Measurements from ENCODE around the gene STMN3. TPM values are rescaled to one million over a fixed set of nuclear protein-coding genes. Genes with fewer than 3 reads are reported as not detected.

The STMN3 gene
- total and polyA plus RNA-seq, 5 donors from 2014 or later: 11.7 to 64.6 (median 13.2) TPM

- Histone ChIP-seq H3K4me1 (ENCODE audit: control insufficient read depth, insufficient read depth, low read length, poor library complexity, severe bottlenecking) (peaks cover 17% of the 10 kb centered on the region), H3K27ac (ENCODE audit: insufficient read depth, low read length, poor library complexity, severe bottlenecking) (no peak overlapping the region), H3K27me3 (ENCODE audit: control insufficient read depth, insufficient read depth, low read length) (no peaks in the 10 kb centered on the region), H3K36me3 (ENCODE audit: control insufficient read depth, insufficient read depth, low read length) (peaks cover 2% of the 10 kb centered on the region), H3K9me3 (ENCODE audit: control insufficient read depth in 2 of 2, low read length in 2 of 2) (no peaks in the 10 kb centered on the region), H3K4me3 (ENCODE audit: low read depth, low read length) (no peak overlapping the region)
- H3K27ac Mint-ChIP-seq: peak overlapping the region in 2 of 3 donors; percentile 59 to 63
- H3K9me3 Mint-ChIP-seq: peaks cover 0 to 2% (median 0%) of the 10 kb centered on the region in 7 donors
- H3K4me1 Mint-ChIP-seq: peaks cover 0 to 14% (median 0%) of the 10 kb centered on the region in 4 donors
- no peak for DNase-seq
- ATAC-seq (ENCODE audit: low read depth in 2 of 2): peak in 1 of 2 donors; percentile 22
- no peaks in the 10 kb centered on the region for H3K36me3 Mint-ChIP-seq
- no peak overlapping the region for H3K4me3 Mint-ChIP-seq
- H3K27me3 Mint-ChIP-seq: no peaks in the 10 kb centered on the region
Measured at GRCh38 chr20:63698739-63699465, 45.7 kb upstream of the STMN3 start.

GRCh38 chr20:63697868-63698545 lies 44.8 kb upstream of the STMN3 start:
- ATAC-seq (ENCODE audit: low read depth in 2 of 2) (no peak), DNase-seq (no peak)
- H3K27ac Mint-ChIP-seq: no peak overlapping the region
- Histone ChIP-seq H3K4me3 (ENCODE audit: low read depth, low read length) (no peak overlapping the region), H3K9me3 (ENCODE audit: control insufficient read depth in 2 of 2, low read length in 2 of 2) (no peaks in the 10 kb centered on the region), H3K27ac (ENCODE audit: insufficient read depth, low read length, poor library complexity, severe bottlenecking) (no peak overlapping the region), H3K27me3 (ENCODE audit: control insufficient read depth, insufficient read depth, low read length) (no peaks in the 10 kb centered on the region), H3K36me3 (ENCODE audit: control insufficient read depth, insufficient read depth, low read length) (no peaks in the 10 kb centered on the region), H3K4me1 (ENCODE audit: control insufficient read depth, insufficient read depth, low read length, poor library complexity, severe bottlenecking) (peaks cover 17% of the 10 kb centered on the region)
- H3K9me3 Mint-ChIP-seq: peaks cover 0 to 5% (median 0%) of the 10 kb centered on the region in 7 donors
- H3K4me3 Mint-ChIP-seq: peak overlapping the region in 1 of 4 donors; percentile 24
- no peaks in the 10 kb centered on the region for H3K36me3 Mint-ChIP-seq
- no peaks in the 10 kb centered on the region for H3K27me3 Mint-ChIP-seq
- peaks cover 0 to 13% (median 0%) of the 10 kb centered on the region in 4 donors for H3K4me1 Mint-ChIP-seq

- H3K36me3 Mint-ChIP-seq: no peaks in the 10 kb centered on the region
- H3K9me3 Mint-ChIP-seq: peaks cover 0 to 5% (median 0%) of the 10 kb centered on the region in 7 donors
- H3K27ac Mint-ChIP-seq: peak overlapping the region in 1 of 3 donors; percentile 55
- no peaks in the 10 kb centered on the region for H3K27me3 Mint-ChIP-seq
- DNase-seq (no peak), ATAC-seq (ENCODE audit: low read depth in 2 of 2) (no peak)
- Histone ChIP-seq H3K27me3 (ENCODE audit: control insufficient read depth, insufficient read depth, low read length) (no peaks in the 10 kb centered on the region), H3K36me3 (ENCODE audit: control insufficient read depth, insufficient read depth, low read length) (no peaks in the 10 kb centered on the region), H3K9me3 (ENCODE audit: control insufficient read depth in 2 of 2, low read length in 2 of 2) (no peaks in the 10 kb centered on the region), H3K4me1 (ENCODE audit: control insufficient read depth, insufficient read depth, low read length, poor library complexity, severe bottlenecking) (peaks cover 17% of the 10 kb centered on the region), H3K4me3 (ENCODE audit: low read depth, low read length) (no peak overlapping the region), H3K27ac (ENCODE audit: insufficient read depth, low read length, poor library complexity, severe bottlenecking) (no peak overlapping the region)
- H3K4me3 Mint-ChIP-seq: peak overlapping the region in 1 of 4 donors; percentile 47
- H3K4me1 Mint-ChIP-seq: peaks cover 0 to 14% (median 0%) of the 10 kb centered on the region in 4 donors
Measured at GRCh38 chr20:63697357-63697867, 44.2 kb upstream of the STMN3 start.

- ATAC-seq (ENCODE audit: low read depth in 2 of 2) (peak; percentile 11 to 36), DNase-seq (peak in 2 of 3 donors; percentile 29 to 31)
- Histone ChIP-seq H3K4me3 (ENCODE audit: low read depth, low read length) (no peak within 1 kb of the TSS), H3K27me3 (ENCODE audit: control insufficient read depth, insufficient read depth, low read length) (no peaks in the 10 kb centered on the region), H3K36me3 (ENCODE audit: control insufficient read depth, insufficient read depth, low read length) (no peaks in the 10 kb centered on the region), H3K27ac (ENCODE audit: insufficient read depth, low read length, poor library complexity, severe bottlenecking) (no peak within 1 kb of the TSS), H3K9me3 (ENCODE audit: control insufficient read depth in 2 of 2, low read length in 2 of 2) (no peaks in the 10 kb centered on the region), H3K4me1 (ENCODE audit: control insufficient read depth, insufficient read depth, low read length, poor library complexity, severe bottlenecking) (peaks cover 17% of the 10 kb centered on the region)
- peak within 1 kb of the TSS in 2 of 3 donors; percentile 38 to 55 for H3K27ac Mint-ChIP-seq
- peak within 1 kb of the TSS in 2 of 4 donors; percentile 47 to 61 for H3K4me3 Mint-ChIP-seq
- peaks cover 0 to 15% (median 0%) of the 10 kb centered on the region in 4 donors for H3K4me1 Mint-ChIP-seq
- no peaks in the 10 kb centered on the region for H3K36me3 Mint-ChIP-seq
- H3K9me3 Mint-ChIP-seq: peaks cover 0 to 5% (median 0%) of the 10 kb centered on the region in 7 donors
- H3K27me3 Mint-ChIP-seq: no peaks in the 10 kb centered on the region
Measured at GRCh38 chr20:63696628-63697356, 43.6 kb upstream of the STMN3 start, which contains the start of gene TNFRSF6B. TSS of gene TNFRSF6B (plus strand) at chr20:63696652. CDS start at chr20:63696768, 116 bp downstream.

- Mint-ChIP-seq H3K4me3 (peak overlapping the region in 1 of 4 donors; percentile 61), H3K27ac (peak overlapping the region in 1 of 3 donors; percentile 55), H3K27me3 (no peaks in the 10 kb centered on the region), H3K4me1 (peaks cover 0 to 15% (median 0%) of the 10 kb centered on the region in 4 donors), H3K36me3 (no peaks in the 10 kb centered on the region), H3K9me3 (peaks cover 0 to 5% (median 0%) of the 10 kb centered on the region in 7 donors)
- no peaks in the 10 kb centered on the region for H3K36me3 ChIP-seq (ENCODE audit: control insufficient read depth, insufficient read depth, low read length)
- peak in 2 of 3 donors; percentile 12 to 37 for DNase-seq
- no peaks in the 10 kb centered on the region for H3K9me3 ChIP-seq (ENCODE audit: control insufficient read depth in 2 of 2, low read length in 2 of 2)
- H3K4me1 ChIP-seq (ENCODE audit: control insufficient read depth, insufficient read depth, low read length, poor library complexity, severe bottlenecking): peaks cover 17% of the 10 kb centered on the region
- H3K27ac ChIP-seq (ENCODE audit: insufficient read depth, low read length, poor library complexity, severe bottlenecking): no peak overlapping the region
- H3K27me3 ChIP-seq (ENCODE audit: control insufficient read depth, insufficient read depth, low read length): no peaks in the 10 kb centered on the region
- H3K4me3 ChIP-seq (ENCODE audit: low read depth, low read length): no peak overlapping the region
- ATAC-seq (ENCODE audit: low read depth in 2 of 2): peak; percentile 33 to 50
Measured at GRCh38 chr20:63696306-63696627, 43.0 kb upstream of the STMN3 start.

GRCh38 chr20:63695424-63696305 lies 42.4 kb upstream of the STMN3 start:
- Mint-ChIP-seq H3K27me3 (no peaks in the 10 kb centered on the region), H3K36me3 (no peaks in the 10 kb centered on the region), H3K9me3 (peaks cover 0 to 5% (median 0%) of the 10 kb centered on the region in 7 donors), H3K4me1 (peaks cover 0 to 15% (median 0%) of the 10 kb centered on the region in 4 donors), H3K27ac (peak overlapping the region in 1 of 3 donors; percentile 55), H3K4me3 (no peak overlapping the region)
- ATAC-seq (ENCODE audit: low read depth in 2 of 2) (no peak), DNase-seq (no peak)
- Histone ChIP-seq H3K36me3 (ENCODE audit: control insufficient read depth, insufficient read depth, low read length) (no peaks in the 10 kb centered on the region), H3K27ac (ENCODE audit: insufficient read depth, low read length, poor library complexity, severe bottlenecking) (no peak overlapping the region), H3K4me1 (ENCODE audit: control insufficient read depth, insufficient read depth, low read length, poor library complexity, severe bottlenecking) (peaks cover 17% of the 10 kb centered on the region), H3K27me3 (ENCODE audit: control insufficient read depth, insufficient read depth, low read length) (no peaks in the 10 kb centered on the region), H3K4me3 (ENCODE audit: low read depth, low read length) (no peak overlapping the region), H3K9me3 (ENCODE audit: control insufficient read depth in 2 of 2, low read length in 2 of 2) (no peaks in the 10 kb centered on the region)

All from CD4-positive, CD25-positive, alpha-beta regulatory T cell (primary cell).